ENCODE measurements around the gene FSD1L.
"Not testable (repeated sequence)": the region's sequence is repeated elsewhere in the genome, so short reads cannot be mapped to it uniquely, and the experiment has no call there.

FSD1L gene

GRCh38 chr9:105484226-105484625, 36.4 kb downstream of the FSD1L start:
- DNase-seq (ENCODE audit: low read depth in 3 of 3) = no peak

GRCh38 chr9:105485131-105485530, 37.3 kb downstream of the FSD1L start:
- DNase-seq (ENCODE audit: low read depth in 3 of 3) = no peak

GRCh38 chr9:105496826-105497225, 49.0 kb downstream of the FSD1L start:
- DNase-seq (ENCODE audit: low read depth in 3 of 3) = no peak

DNA sequence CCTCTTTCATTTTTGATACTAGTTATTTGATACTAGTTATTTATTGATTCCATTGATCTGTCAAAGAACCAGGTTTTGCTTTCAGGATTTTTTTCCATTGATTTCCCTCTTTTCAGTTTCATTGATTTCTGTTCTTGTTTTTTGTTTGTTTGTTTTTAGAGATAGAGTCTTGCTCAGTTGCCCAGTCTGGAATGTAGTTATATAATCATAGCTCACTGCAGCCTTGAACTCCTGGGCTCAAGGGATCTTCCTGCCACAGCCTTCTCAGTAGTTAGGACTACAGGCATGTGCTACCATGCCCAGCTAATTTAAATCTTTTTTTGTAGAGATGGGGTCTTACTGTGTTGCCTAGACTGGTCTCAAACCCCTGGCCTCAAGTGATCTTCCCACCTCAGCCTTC, 49.9 kb downstream of the FSD1L start:
- no peak for DNase-seq (ENCODE audit: low read depth in 3 of 3)

- DNase-seq (ENCODE audit: low read depth in 3 of 3) = no peak
Observed at GRCh38 chr9:105500108-105500766, 52.4 kb downstream of the FSD1L start.

- DNase-seq (ENCODE audit: low read depth in 3 of 3) = no peak
Observed at GRCh38 chr9:105501414-105501813, 53.6 kb downstream of the FSD1L start.

- no peak for DNase-seq (ENCODE audit: low read depth in 3 of 3)
Observed at GRCh38 chr9:105502276-105502675, 54.4 kb downstream of the FSD1L start.

- DNase-seq (ENCODE audit: low read depth in 3 of 3) = no peak
Observed at GRCh38 chr9:105503881-105504280, 56.0 kb downstream of the FSD1L start.

GRCh38 chr9:105507096-105507790, 59.4 kb downstream of the FSD1L start:
- DNase-seq (ENCODE audit: low read depth in 3 of 3) = no peak

DNA sequence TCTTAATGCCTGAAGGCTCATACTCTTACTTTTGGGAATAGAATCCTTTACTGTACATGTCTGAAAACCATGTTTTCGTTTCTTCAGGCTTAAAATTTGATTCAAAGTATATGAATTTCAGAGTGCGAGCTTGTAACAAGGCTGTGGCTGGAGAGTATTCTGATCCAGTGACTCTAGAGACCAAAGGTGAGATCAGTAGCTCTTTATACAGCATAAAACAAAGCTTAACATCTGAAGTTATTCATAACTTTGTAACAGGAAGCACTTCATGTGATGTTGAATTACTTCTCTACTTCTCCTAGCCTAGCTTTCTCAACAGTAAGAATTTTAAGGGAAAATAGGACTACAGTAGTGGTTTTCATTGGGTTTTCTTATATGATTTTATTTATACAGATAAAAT, 60.7 kb downstream of the FSD1L start:
- DNase-seq (ENCODE audit: low read depth in 3 of 3) = no peak

GRCh38 chr9:105510024-105510423, 62.2 kb downstream of the FSD1L start:
- no peak for DNase-seq (ENCODE audit: low read depth in 3 of 3)

DNA sequence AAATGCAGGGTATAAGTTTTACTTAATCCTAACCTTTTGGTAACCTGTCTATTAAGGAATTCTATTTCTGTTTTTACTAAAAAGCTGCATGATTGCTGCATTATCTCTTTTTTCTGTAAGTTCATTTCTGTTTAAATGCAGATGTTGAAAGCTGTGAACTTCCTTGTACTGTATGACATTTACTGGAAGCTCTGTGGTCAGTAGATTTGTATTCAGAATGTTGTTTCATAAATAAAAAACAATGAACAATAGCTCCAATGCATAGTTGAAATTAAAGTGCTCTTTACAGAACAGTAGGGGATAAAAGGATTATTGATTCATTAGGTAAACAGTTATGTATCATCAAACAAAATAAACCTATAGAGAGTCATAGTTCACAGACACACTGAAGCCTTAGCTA, 63.6 kb downstream of the FSD1L start:
- no peak for DNase-seq (ENCODE audit: low read depth in 3 of 3)

- no peak for DNase-seq (ENCODE audit: low read depth in 3 of 3)
Observed at GRCh38 chr9:105515811-105516413, 68.1 kb downstream of the FSD1L start.

DNA sequence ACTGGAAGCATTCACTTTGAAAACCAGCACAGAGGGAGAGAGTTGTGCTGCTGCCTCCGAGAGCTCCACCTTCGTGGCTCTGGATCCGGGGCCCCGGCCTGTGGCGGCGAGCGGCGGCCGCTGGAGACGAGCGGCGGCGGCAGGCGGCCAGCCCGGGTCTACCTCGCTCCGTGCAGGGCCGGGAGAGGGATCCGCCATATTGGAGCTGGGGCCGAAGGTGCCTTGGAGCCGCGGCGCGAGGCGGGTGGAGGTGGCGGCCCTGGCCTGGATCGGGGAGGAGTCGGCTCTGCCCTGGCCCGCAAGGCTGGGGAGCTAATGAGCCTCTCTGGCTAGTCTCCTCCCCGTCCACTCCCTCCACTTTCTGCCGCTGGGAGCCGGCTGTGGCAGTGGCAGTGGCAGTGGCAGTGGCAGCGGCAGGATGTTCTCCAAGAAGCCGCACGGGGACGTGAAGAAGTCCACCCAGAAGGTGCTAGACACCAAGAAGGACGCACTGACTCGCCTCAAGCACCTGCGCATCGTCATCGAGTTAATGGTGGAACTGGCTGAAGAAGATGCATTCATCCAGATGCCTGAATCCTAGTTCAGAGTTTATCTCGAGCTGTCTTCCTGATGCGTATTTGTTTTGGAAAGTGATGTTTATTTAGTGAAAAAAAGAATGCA, 72.0 kb downstream of the FSD1L start:
- peak; percentile 3 to 10 (median 4) for DNase-seq (ENCODE audit: low read depth in 3 of 3)

DNA sequence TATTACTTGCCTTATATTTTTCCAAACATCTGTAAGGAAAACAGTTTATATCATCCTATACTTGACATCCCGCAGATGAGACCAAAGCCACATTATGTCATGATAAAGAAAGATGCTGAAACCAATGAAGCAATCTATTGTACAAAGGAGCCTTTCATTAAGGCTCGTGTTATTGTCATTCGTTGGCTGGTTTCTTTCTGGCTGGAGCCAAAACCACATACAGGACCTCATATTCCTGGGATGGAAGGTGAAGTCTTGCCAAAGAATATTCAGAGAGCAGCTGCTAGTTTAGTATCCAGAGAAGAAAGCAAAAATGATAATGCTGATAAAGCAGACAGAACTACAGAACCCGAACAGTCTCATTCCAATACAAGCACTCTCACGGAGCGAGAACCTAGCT, 73.2 kb downstream of the FSD1L start:
- not testable (repeated sequence) for DNase-seq (ENCODE audit: low read depth in 3 of 3)

- DNase-seq (ENCODE audit: low read depth in 3 of 3) = not testable (repeated sequence)
Observed at GRCh38 chr9:105522618-105523385, 75.0 kb downstream of the FSD1L start.

GRCh38 chr9:105531530-105531929, 83.7 kb downstream of the FSD1L start:
- DNase-seq (ENCODE audit: low read depth in 3 of 3) = no peak

DNA sequence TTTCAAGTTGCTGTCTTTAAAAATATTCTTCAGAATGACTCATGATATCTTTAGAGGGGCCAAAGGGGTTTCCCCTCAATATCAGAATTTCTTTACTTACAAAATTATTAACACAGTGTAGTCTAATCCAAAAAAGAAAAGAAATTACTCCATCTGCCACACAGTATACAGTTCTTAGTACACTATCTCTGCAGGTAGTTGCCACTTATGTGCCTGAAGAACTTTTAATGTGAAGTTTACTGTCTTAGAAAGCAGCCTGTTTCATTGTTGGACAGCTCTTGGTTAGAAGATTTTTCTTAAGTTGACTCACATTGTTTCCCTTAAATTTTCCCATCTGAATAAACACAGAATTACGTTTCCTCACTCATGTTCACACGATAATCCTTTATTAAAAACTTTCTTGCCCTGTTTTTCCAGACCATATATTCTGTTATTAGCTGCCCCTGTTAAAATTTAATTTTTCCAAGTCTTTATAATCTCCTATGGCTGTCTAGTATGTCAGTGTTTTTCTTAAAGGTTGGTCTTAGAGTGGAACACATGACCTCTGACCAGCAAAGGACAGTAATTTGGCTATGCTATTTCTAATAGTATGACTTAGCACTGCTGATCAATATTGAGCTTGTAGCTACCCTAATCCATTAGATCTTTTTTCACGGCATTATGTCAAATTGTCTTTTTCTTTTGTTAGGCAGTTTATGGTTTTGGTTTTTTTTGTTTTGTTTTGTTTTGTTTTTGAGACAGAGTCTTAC, 88.3 kb downstream of the FSD1L start:
- DNase-seq (ENCODE audit: low read depth in 3 of 3) = no peak

GRCh38 chr9:105539452-105539851, 91.6 kb downstream of the FSD1L start:
- no peak for DNase-seq (ENCODE audit: low read depth in 3 of 3)

DNA sequence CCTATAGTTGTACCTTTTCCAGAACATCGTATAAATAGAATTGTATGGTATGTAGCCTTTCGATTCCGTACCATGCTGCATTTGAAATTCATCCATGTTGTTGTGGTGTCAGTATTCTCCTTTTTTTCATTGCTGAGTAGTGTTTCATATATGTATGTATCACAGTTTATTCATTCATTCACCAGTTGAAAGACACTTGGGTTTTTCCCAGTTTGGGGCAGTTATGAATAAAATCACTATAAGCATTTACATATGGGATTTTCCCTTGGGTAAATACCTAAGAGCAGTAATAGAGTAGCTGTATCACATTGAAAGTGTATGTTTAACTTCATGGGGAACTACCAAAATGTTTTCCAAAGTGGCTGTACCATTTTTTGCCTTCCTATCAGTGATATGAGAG, 94.0 kb downstream of the FSD1L start:
- DNase-seq (ENCODE audit: low read depth in 3 of 3) = no peak

- no peak for DNase-seq (ENCODE audit: low read depth in 3 of 3)
Observed at GRCh38 chr9:105554042-105554441, 106.2 kb downstream of the FSD1L start.

Data from stimulated activated CD4-positive, alpha-beta T cell treated with anti-CD3 and anti-CD28 coated beads, TNF-alpha, amount 100 ng/mL, for 48 hours (primary cell).